ENCODE measurements around the gene LCN10. TPM values are rescaled to one million over a fixed set of nuclear protein-coding genes. Genes with fewer than 3 reads are reported as not detected.
A peak's percentile ranks its signal among the peaks of the same experiment; 100 is the strongest.

The LCN10 gene
- total and polyA plus RNA-seq, 2 of the 13 experiments (the other 11 are each of a cell fraction or from before 2014, with no cell fraction given): 0.53 to 0.61 TPM

DNA sequence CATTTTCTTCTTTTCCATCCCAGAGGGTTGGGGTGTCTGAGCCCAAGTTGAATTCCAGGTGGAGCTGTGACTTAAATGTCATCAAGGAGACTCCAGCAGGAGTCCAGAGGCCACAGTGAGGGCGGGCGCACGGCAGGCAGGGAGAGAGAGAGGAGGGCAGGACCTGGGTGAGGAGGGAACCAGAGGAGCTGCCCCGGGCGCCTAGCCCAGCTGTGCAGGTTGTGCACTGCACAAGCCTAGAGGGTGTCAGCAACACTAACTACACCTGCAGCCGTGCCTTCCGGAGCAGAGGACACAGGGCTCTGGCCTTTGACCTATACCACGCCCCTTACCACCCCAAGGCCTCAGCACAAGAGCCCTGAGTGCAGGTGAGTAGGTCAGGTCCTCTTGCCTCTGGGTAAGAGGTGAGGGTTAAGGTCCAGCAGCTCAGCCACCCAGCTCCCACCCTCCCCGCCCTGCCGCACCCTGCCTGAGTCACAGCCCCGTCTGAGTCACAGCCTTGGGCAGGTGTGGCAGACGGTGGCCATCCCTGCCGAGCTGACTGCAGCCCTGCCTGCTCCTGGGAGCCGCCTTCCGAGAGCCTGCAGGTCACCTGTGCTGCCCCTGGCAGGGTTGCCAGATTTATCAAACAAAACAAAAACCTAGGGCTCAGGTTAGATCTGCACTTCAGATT lies 49.1 kb downstream of the LCN10 start (continued):
- TF ChIP-seq, protein P1, sequence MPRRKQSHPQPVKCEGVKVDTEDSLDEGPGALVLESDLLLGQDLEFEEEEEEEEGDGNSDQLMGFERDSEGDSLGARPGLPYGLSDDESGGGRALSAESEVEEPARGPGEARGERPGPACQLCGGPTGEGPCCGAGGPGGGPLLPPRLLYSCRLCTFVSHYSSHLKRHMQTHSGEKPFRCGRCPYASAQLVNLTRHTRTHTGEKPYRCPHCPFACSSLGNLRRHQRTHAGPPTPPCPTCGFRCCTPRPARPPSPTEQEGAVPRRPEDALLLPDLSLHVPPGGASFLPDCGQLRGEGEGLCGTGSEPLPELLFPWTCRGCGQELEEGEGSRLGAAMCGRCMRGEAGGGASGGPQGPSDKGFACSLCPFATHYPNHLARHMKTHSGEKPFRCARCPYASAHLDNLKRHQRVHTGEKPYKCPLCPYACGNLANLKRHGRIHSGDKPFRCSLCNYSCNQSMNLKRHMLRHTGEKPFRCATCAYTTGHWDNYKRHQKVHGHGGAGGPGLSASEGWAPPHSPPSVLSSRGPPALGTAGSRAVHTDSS (CRISPR knock-in tag; conservative IDR thresholded peaks at IDR 0.05): no peak
- TF ChIP-seq IRF2 (CRISPR knock-in tag; IDR thresholded peaks at IDR 0.05) (peak; percentile 43; the same call in 1 of the 2 replicates), DNMT1 (CRISPR knock-in tag; IDR thresholded peaks at IDR 0.05) (no peak), DMAP1 (CRISPR knock-in tag; IDR thresholded peaks at IDR 0.05) (no peak), ZNF768 (CRISPR knock-in tag; IDR thresholded peaks at IDR 0.05) (peak; percentile 47; the same call in 1 of the 2 replicates), ZNF543 (CRISPR knock-in tag; IDR thresholded peaks at IDR 0.05) (no peak), ZNF17 (CRISPR knock-in tag; IDR thresholded peaks at IDR 0.05) (no peak), ZNF251 (CRISPR knock-in tag; IDR thresholded peaks at IDR 0.05) (no peak), ZNF629 (CRISPR knock-in tag; conservative IDR thresholded peaks at IDR 0.05) (peak; percentile 54; the same call in 1 of the 2 replicates), ZNF460 (CRISPR knock-in tag; IDR thresholded peaks at IDR 0.05; ENCODE audit: borderline replicate concordance) (no peak), SNRNP70 (IDR thresholded peaks at IDR 0.05; ENCODE audit: low read depth, low read length) (no peak), ZNF883 (CRISPR knock-in tag; IDR thresholded peaks at IDR 0.05; ENCODE audit: not compliant biosample characterization) (no peak), MXD4 (CRISPR knock-in tag; IDR thresholded peaks at IDR 0.05) (0 out of 2 replicates have a peak, but pooled peaks have one; percentile 28), HES4 (CRISPR knock-in tag; IDR thresholded peaks at IDR 0.05; ENCODE audit: borderline replicate concordance) (no peak), ONECUT2 (CRISPR knock-in tag; IDR thresholded peaks at IDR 0.05) (no peak), MTF2 (CRISPR knock-in tag; IDR thresholded peaks at IDR 0.05; ENCODE audit: borderline replicate concordance) (no peak)
- TF ChIP-seq, protein P2, sequence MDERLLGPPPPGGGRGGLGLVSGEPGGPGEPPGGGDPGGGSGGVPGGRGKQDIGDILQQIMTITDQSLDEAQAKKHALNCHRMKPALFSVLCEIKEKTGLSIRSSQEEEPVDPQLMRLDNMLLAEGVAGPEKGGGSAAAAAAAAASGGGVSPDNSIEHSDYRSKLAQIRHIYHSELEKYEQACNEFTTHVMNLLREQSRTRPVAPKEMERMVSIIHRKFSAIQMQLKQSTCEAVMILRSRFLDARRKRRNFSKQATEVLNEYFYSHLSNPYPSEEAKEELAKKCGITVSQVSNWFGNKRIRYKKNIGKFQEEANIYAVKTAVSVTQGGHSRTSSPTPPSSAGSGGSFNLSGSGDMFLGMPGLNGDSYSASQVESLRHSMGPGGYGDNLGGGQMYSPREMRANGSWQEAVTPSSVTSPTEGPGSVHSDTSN (CRISPR knock-in tag; IDR thresholded peaks at IDR 0.05): no peak
- TF ChIP-seq, protein P3, sequence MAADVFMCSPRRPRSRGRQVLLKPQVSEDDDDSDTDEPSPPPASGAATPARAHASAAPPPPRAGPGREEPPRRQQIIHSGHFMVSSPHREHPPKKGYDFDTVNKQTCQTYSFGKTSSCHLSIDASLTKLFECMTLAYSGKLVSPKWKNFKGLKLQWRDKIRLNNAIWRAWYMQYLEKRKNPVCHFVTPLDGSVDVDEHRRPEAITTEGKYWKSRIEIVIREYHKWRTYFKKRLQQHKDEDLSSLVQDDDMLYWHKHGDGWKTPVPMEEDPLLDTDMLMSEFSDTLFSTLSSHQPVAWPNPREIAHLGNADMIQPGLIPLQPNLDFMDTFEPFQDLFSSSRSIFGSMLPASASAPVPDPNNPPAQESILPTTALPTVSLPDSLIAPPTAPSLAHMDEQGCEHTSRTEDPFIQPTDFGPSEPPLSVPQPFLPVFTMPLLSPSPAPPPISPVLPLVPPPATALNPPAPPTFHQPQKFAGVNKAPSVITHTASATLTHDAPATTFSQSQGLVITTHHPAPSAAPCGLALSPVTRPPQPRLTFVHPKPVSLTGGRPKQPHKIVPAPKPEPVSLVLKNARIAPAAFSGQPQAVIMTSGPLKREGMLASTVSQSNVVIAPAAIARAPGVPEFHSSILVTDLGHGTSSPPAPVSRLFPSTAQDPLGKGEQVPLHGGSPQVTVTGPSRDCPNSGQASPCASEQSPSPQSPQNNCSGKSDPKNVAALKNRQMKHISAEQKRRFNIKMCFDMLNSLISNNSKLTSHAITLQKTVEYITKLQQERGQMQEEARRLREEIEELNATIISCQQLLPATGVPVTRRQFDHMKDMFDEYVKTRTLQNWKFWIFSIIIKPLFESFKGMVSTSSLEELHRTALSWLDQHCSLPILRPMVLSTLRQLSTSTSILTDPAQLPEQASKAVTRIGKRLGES (CRISPR knock-in tag; IDR thresholded peaks at IDR 0.05; ENCODE audit: borderline replicate concordance): no peak
- TF ChIP-seq, protein P4, sequence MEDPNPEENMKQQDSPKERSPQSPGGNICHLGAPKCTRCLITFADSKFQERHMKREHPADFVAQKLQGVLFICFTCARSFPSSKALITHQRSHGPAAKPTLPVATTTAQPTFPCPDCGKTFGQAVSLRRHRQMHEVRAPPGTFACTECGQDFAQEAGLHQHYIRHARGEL (CRISPR knock-in tag; IDR thresholded peaks at IDR 0.05): no peak
- TF ChIP-seq, protein P5, sequence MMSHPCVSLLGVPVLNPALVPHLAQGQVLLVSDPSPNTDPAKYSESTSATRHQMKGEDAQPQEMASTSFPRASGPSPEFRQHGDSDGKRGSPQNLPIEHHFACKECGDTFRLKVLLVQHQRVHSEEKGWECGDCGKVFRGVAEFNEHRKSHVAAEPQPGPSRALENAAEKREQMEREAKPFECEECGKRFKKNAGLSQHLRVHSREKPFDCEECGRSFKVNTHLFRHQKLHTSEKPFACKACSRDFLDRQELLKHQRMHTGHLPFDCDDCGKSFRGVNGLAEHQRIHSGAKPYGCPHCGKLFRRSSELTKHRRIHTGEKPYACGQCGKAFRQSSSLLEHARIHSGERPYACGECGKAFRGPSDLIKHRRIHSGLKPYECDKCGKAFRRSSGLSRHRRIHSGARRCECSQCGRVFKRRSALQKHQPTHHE (CRISPR knock-in tag; IDR thresholded peaks at IDR 0.05; ENCODE audit: borderline replicate concordance): no peak
- TF ChIP-seq, protein P6, sequence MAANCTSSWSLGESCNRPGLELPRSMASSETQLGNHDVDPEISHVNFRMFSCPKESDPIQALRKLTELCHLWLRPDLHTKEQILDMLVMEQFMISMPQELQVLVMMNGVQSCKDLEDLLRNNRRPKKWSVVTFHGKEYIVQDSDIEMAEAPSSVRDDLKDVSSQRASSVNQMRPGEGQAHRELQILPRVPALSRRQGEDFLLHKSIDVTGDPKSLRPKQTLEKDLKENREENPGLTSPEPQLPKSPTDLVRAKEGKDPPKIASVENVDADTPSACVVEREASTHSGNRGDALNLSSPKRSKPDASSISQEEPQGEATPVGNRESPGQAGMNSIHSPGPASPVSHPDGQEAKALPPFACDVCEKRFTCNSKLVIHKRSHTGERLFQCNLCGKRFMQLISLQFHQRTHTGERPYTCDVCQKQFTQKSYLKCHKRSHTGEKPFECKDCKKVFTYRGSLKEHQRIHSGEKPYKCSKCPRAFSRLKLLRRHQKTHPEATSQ (CRISPR knock-in tag; IDR thresholded peaks at IDR 0.05; ENCODE audit: borderline replicate concordance): no peak; the same call in 1 of the 2 replicates
